OCI-LY3 (cell line): ENCODE results near the gene ABCC9.

Source experiments
- H2AFZ ChIP-seq: fragments of 200-600, 300-600 bp; shearing (Covaris generic); 2 replicates; pipeline ENCODE4 v1.6.0; 2014; ENCODE audit warnings: antibody characterized with exemption, low read depth, low read length
- H3K27ac ChIP-seq: fragments of 200-600, 300-600 bp; sonication (generic); 2 replicates; pipeline ENCODE4 v1.5.1; 2014; ENCODE audit warnings: mild to moderate bottlenecking, low read length, moderate library complexity, mixed read lengths
- H3K27me3 ChIP-seq: fragments of 200-600, 300-600 bp; sonication (generic); 2 replicates; pipeline ENCODE4 v1.6.1; 2014; ENCODE audit warnings: low read depth, low read length, mixed read lengths
- H3K36me3 ChIP-seq: fragments of 200-600, 300-600 bp; sonication (generic); replicated peaks from 2 replicates; pipeline ENCODE3; 2014; ENCODE audit warnings: low read depth, low read length, mixed read lengths
- H3K4me1 ChIP-seq: fragments of 300-600, 200-600 bp; sonication (generic); 2 replicates; pipeline ENCODE4 v1.6.1; 2014; ENCODE audit warnings: low read length, mixed read lengths
- H3K4me2 ChIP-seq: fragments of 200-600, 300-600 bp; sonication (generic); 2 replicates; pipeline ENCODE4 v1.6.1; 2014; ENCODE audit warnings: low read length, mixed read lengths
- H3K4me3 ChIP-seq: fragments of 300-600, 200-600 bp; sonication (generic); 2 replicates; pipeline ENCODE4 v1.5.1; 2014; ENCODE audit warnings: antibody characterized with exemption, mild to moderate bottlenecking, low read length, moderate library complexity
- H3K79me2 ChIP-seq: fragments of 300-600, 200-600 bp; shearing (Covaris generic); 2 replicates; pipeline ENCODE4 v1.6.1; 2014; ENCODE audit warnings: mild to moderate bottlenecking, low read length, mixed read lengths
- H3K9ac ChIP-seq: fragments of 300-600, 200-600 bp; shearing (Covaris generic); 2 replicates; pipeline ENCODE4 v1.6.0; 2014; ENCODE audit warnings: mild to moderate bottlenecking, low read length, moderate library complexity
- H3K9me3 ChIP-seq: fragments of 200-600, 300-600 bp; shearing (Covaris generic); 2 replicates; pipeline ENCODE4 v1.6.1; 2014; ENCODE audit warnings: low read length, mixed read lengths; ENCODE audit not compliant: insufficient read depth
- H4K20me1 ChIP-seq: fragments of 200-600, 300-600 bp; sonication (generic); 2 replicates; pipeline ENCODE4 v1.6.1; 2016; ENCODE audit warnings: low read length, mixed read lengths; ENCODE audit not compliant: insufficient read depth
- CTCF ChIP-seq: fragments of 200-600, 300-600 bp; sonication (generic); IDR thresholded peaks from 2 replicates; pipeline ENCODE4 v1.5.1; 2014; ENCODE audit warnings: antibody characterized with exemption, low read length, low read depth
- EZH2phosphoT487 ChIP-seq: fragments of 200-600 bp; shearing (Covaris generic); IDR thresholded peaks from 2 replicates; pipeline ENCODE4 v1.6.1; 2018; ENCODE audit warnings: antibody characterized with exemption, mixed run types, low read depth

ABCC9 gene

GRCh38 chr12:21756699-21757098 is 184.5 kb downstream of the ABCC9 start:
- H3K79me2 ChIP-seq, result no peaks in the 10 kb centered on the region
- no peak overlapping the region for H3K4me2 ChIP-seq
- no peak overlapping the region for H3K27ac ChIP-seq
- H3K9me3 ChIP-seq, result no peaks in the 10 kb centered on the region
- H3K27me3 ChIP-seq, result no peaks in the 10 kb centered on the region
- H3K4me1 ChIP-seq, result no peaks in the 10 kb centered on the region
- no peaks in the 10 kb centered on the region for H3K36me3 ChIP-seq
- TF ChIP-seq EZH2phosphoT487, result no peak
- no peak for TF ChIP-seq CTCF
- H2AFZ ChIP-seq, result no peak overlapping the region
- H3K9ac ChIP-seq, result no peak overlapping the region
- H3K4me3 ChIP-seq, result no peak overlapping the region
- no peaks in the 10 kb centered on the region for H4K20me1 ChIP-seq

GRCh38 chr12:21751517-21751916 is 189.7 kb downstream of the ABCC9 start:
- no peak overlapping the region for H2AFZ ChIP-seq

More at GRCh38 chr12:21751517-21751916, 189.7 kb downstream of the ABCC9 start:
- TF ChIP-seq CTCF (no peak), EZH2phosphoT487 (no peak)
- H3K9ac ChIP-seq, result no peak overlapping the region
- no peaks in the 10 kb centered on the region for H3K79me2 ChIP-seq
- no peak overlapping the region for H3K4me3 ChIP-seq
- H4K20me1 ChIP-seq, result no peaks in the 10 kb centered on the region
- no peaks in the 10 kb centered on the region for H3K36me3 ChIP-seq
- H3K4me2 ChIP-seq, result no peak overlapping the region
- no peaks in the 10 kb centered on the region for H3K27me3 ChIP-seq
- no peak overlapping the region for H3K27ac ChIP-seq
- H3K9me3 ChIP-seq, result no peaks in the 10 kb centered on the region
- H3K4me1 ChIP-seq, result no peaks in the 10 kb centered on the region
